ENCODE data around the gene CORO2B.
"Not testable (repeated sequence)": the region's sequence is repeated elsewhere in the genome, so short reads cannot be mapped to it uniquely, and the experiment has no call there.

The CORO2B gene

GRCh38 chr15:68749793-68750192, 171.0 kb downstream of the CORO2B start:
- no peak for DNase-seq

GRCh38 chr15:68751622-68752021, 172.8 kb downstream of the CORO2B start:
- DNase-seq: no peak

- DNase-seq: no peak
Observed at GRCh38 chr15:68755731-68756130, 176.9 kb downstream of the CORO2B start.

- not testable (repeated sequence) for DNase-seq
Observed at GRCh38 chr15:68759982-68760579, 181.3 kb downstream of the CORO2B start.

GRCh38 chr15:68763063-68763462, 184.3 kb downstream of the CORO2B start:
- no peak for DNase-seq

GRCh38 chr15:68764090-68764489, 185.3 kb downstream of the CORO2B start:
- no peak for DNase-seq

GRCh38 chr15:68765602-68766368, 187.0 kb downstream of the CORO2B start:
- DNase-seq: no peak

- no peak for DNase-seq
Observed at GRCh38 chr15:68767833-68768232, 189.0 kb downstream of the CORO2B start.

GRCh38 chr15:68768321-68768720, 189.5 kb downstream of the CORO2B start:
- DNase-seq: no peak

- DNase-seq: no peak
Observed at GRCh38 chr15:68769702-68770101, 190.9 kb downstream of the CORO2B start.

- no peak for DNase-seq
Observed at GRCh38 chr15:68770216-68770615, 191.4 kb downstream of the CORO2B start.

GRCh38 chr15:68773036-68773435, 194.2 kb downstream of the CORO2B start:
- DNase-seq: no peak

- no peak for DNase-seq
Observed at GRCh38 chr15:68774120-68774519, 195.3 kb downstream of the CORO2B start.

GRCh38 chr15:68774521-68775235, 195.9 kb downstream of the CORO2B start:
- DNase-seq: no peak

GRCh38 chr15:68775236-68775577, 196.4 kb downstream of the CORO2B start:
- DNase-seq: no peak

GRCh38 chr15:68775671-68776476, 197.1 kb downstream of the CORO2B start:
- no peak for DNase-seq

- DNase-seq: no peak
Observed at GRCh38 chr15:68776477-68777270, 197.9 kb downstream of the CORO2B start.

Measured in NCI-H2081 treated with DMSO at 0.1 percent for 48 hours (cell line).